HL-60/S4 treated with phorbol 12-myristate 13-acetate at 8.2 ng/mL for 4 days and 3 days (cell line): Measurements from ENCODE around the gene CCDC60.

ENCODE experiments used
- in situ Hi-C: fragments of 300-500 bp; cut with MboI; formaldehyde crosslinking; loops from 2 replicates; pipeline ENCODE4 v1.15.0; 2022; ENCODE audit warnings: low sequenced_read_pairs

Gene CCDC60

DNA sequence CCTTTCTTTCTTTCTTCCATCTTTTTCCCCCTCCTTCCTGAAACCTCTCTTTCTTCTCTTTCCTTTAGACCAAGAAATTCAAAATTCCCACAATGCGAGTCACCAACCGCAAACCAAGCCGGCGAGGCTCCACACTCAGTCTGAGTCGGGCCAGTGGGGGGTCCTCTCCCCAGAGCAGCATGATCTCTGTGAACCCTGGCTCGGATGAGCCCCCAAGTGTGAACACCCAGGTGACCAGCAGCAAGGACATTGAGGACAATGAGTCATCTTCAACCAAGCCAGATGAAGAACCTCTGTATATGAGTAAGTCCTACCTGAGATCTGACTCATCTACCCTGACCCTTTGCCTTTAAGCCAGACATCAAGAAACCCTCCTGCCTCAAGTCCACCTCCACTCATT, 170.5 kb downstream of the CCDC60 start:
- in situ Hi-C loops: no loop called here

DNA sequence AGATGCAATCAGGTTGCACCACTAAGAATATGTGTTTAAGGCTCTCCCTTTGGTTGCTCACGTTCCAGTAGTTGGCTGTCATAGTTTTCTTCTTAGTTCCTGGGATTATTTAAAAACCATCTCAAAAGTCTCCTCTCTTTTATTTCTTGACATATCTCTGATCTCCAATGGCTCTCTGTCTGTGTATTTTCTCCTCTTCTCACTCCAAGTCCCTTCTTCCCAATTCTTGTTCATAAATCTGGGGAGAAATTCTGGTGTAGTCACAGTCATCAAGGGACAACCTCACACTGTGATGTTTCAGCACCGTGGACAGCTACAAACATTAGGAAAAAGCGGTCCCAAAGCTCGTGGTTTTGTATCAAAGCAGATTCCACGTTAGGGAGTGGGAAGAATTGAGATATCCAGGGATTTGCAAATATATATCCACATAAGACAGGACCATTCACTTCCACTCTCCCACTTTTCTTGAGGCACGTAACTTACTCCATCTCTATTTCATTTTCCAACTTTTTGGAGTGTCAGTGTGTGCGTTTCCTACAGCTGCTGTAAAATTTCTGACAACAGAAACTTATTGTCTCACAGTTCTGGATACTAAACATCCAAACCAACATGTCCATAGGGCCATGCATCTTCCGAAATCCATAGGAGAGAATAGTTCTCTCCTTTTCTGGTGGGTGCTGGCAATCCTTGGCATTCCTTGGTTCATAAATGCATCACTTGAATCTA, 178.4 kb downstream of the CCDC60 start:
- in situ Hi-C loops: no loop called here

DNA sequence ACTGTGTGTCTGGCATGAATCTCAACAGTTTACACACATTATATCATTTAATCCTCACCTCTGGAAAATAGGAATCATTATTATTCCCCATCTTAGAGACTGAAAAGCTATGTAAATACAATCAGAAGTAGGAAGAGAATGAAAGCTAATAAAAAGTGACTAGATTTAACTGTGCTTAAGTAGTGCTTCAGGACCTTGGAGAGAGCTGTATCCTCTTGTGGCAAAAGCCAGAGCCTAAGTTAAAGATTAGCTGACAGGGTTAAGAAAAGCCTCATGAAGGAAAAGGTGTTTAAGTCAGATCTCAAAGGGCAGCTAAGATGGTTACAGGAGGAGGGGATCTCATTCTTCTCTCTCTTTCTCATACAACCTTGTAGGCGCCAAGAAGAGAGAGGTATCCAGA, 193.7 kb downstream of the CCDC60 start:
- in situ Hi-C loops: no loop called here

DNA sequence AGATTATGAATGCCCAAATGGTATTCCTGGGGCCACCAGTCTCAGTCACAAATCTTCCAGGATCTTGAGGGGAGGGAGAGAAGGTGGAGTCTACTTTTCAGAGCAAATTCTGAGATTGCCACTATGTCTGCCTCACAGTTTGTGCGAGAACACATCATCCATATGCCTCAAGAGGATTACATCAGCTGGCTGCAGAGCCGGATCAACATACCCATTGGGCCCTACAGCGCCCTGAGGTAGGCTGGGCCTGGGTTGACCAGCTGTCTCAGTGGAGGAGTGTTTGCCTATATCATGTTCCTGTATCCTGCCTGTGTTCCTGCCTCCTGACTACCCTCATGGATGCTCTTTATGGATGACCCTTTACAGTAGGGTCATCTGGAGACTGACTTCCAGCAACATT, 205.9 kb downstream of the CCDC60 start:
- in situ Hi-C loops: no loop called here

DNA sequence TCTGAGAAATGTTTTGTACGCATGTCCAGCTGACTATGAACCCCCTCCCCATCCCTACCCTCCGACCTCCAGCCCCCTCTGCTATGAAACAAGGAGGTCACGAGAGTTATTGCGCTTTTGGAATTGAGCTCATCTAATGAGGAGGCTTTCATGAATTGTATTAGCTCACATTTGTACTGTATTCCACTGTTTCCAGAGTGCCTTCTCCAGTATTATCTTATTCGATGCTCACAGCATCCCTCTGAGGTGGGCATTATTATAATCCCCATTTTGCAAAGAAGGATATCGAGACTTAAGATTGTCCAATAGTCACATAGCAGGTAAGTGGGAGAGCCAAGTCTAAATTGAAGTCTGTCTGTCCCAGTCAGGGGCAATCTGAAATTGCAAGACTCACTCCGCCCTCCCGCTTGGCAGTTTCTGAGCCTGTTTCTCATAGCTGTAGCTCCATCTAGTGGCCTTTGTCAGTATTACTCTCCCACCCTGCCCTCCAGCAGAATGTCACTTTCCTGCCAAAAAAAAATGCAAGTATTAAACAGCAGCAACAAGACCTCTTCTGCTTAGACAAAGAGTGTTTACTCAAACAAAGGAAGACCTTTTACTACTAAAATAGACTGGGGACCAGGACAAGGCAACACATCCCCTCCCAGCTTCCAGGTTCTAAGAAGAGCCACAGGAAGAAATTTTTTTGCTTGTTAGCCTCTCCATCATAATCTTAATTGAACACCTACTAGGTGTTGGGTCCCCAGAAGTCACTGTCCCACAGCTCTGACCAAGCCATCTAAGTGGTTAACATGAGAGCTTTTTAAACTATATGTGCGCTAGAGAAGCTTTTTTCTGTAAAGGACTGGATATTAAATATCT, 210.5 kb downstream of the CCDC60 start:
- in situ Hi-C loops: no loop called here

DNA sequence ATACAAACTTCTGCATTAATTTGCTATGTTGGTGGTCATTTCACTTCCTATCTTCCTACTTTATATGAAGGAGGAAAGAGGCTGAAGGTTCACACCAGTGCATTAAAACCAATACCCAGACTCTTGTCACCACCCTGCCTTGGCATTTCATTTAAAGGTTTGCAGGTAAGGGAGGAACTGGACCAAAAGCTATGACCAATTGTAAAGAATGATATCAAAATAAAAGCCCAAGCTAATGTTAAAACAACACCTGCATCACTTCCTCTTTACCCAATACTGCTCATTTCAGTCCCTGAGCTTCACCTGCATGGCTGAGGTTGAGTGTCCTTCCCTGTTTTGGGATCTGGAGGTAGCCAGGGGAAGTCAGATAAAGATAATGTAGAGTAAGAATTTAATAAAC, 211.8 kb downstream of the CCDC60 start:
- in situ Hi-C loops: no loop called here

DNA sequence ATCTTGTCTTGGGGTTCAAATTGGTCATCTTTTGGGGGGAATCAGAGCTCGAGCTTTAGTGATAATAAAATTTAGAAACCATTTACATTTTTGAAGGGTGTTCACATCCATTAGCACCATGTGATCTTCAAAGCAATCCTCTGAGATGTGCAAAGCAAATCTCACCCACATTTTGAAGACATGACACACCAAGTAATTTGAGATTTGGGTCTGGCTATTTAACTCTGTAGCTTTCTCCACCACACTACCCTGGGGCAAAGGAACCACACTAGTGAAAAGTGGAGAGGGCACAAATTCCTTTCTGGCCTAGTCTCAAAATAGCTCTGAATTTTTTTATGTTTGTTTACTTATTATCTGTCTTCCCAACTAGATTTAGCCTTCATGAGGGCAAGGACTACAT, 212.5 kb downstream of the CCDC60 start:
- in situ Hi-C loops: no loop called here

DNA sequence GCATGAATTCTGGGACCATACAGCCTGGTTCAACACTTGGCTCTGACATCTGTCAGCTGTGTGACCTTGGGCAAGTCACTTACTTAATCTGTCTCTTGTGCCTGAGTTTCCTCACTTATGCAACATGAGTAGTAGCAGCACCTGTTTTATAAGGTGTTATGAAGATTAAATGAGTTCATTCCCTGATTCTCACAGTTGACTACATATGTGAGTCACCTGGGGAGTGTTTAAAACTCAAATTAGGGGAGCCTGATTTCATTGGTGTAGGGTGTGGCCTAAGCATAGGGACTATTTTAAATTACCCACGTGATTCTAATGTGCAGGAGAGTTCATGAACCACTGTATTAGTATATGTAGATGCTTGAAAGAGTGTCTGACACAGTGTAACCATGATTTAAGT, 222.3 kb downstream of the CCDC60 start:
- in situ Hi-C loops: no loop called here

DNA sequence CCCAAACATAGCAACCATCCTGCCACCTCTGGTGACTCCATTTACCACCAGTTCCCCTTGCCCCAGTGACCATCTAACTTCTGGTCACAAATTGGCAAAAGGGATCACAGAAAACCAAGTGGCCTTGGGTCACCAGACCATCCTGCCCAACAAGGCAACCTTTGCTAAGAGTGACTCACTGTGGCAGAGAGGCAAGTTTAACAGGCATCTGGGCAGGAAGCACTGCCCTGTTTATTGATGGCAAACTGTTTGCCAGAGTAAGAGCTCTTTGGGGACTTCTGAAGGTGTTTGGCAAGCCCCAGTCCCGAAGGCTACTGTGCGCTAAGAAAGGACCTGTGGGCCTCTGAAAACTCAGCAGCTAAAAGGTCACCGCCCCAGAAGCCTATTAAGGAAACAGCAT, 230.9 kb downstream of the CCDC60 start:
- in situ Hi-C loops: no loop called here

DNA sequence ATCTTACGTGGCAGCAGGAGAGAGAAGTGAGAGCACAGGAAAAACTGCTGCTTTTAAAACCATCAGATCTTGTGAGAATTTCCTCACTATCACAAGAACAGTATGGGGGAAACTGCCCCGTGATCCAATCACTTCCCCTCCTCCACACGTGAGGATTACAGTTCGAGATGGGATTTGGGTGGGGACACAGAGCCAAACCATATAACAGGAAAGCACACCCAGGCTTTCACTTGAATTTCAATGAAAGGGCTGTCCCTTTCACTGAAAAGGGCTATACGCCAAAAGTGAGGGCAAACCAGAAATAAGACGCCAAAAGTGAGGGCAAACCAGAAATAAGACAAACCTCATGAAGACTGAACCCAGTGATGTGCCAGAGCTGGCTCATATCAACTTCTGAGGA, 236.2 kb downstream of the CCDC60 start:
- in situ Hi-C loops: no loop called here

DNA sequence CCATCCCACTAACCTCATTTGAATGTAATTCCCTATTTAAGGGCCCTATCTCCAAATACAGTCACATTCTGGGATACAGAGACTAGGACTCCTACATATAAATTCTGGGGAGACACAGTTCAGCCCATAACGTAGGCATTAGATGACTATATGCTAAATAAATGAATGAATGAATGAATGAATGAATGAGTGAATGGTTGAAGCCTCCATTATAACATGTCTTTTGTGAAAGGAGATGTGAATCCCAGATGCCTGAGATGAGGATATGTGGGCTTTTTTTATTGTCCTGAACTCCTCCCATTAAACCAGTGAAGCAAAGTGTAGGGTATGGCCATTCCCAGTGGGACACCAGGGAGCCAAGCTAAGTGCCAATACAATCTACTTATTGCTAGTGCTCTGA, 238.6 kb downstream of the CCDC60 start:
- in situ Hi-C loops: no loop called here

DNA sequence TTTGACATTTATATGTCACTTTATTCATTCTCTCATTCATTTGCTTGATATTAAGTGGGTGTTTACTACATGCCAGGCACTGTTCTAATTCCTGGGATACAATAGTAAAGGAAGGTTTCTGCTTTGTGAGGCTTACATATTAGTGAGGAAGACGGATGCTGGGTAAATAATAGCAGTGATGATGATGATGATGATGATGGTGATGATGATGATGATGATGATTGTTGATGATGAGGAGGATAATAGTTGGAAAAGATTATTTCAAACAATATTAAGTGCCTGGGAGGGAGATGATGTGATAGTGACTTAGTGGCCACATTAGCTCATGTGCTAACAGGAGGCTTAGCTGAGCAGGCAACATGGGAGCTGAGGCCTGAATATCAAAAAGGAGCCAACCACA, 239.7 kb downstream of the CCDC60 start:
- in situ Hi-C loops: no loop called here

DNA sequence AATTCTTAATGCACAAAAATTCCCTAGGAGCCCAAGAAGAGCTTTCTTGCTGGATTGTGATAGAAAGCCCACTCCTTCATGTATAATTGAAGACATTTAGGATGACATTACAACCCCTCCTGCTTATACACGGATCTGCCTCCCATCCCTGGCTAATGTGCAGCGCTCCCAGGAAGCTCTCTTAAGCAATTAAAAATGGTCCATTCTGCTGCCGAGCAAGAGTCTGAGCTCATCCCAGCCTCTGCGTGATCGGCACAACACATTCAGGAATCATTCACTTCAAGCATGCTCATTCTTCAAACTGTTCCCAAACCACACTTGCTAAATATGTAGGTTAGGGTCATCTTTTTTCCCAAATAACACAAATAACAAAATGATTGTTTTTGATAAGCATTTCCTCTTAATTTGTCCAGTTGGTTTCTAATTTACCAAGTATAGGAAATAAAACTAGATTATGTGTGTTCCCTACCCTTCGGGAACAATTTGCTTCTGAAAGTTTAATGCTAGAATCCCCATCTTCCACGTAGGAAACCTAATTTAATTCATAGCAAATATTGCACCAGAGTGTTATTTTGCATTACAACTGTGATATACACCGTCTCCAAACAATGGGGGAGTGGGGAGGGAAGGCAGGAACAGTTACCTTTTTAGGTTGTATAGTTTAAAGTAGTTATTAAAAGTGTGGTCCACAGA, 241.7 kb downstream of the CCDC60 start:
- in situ Hi-C loops: no loop called here

DNA sequence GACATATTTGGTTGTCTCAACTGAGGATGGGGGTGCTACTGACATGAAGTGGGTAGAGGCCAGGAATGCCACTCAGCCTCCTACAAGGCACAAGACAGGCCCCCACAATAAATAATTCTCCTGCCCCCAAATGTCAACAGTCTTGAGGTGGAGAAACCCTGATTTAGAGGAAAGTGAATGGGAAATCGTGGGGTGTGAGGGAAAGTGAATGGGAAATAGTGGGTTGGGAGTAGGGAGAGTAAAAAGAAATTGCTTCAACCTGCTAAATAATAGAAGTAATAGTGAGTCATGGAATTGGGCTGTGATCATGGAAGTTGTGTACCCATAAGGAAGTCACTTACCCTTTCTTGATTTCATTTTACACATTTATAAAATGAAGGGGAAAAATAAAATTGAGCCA, 242.4 kb downstream of the CCDC60 start:
- in situ Hi-C loops: no loop called here

DNA sequence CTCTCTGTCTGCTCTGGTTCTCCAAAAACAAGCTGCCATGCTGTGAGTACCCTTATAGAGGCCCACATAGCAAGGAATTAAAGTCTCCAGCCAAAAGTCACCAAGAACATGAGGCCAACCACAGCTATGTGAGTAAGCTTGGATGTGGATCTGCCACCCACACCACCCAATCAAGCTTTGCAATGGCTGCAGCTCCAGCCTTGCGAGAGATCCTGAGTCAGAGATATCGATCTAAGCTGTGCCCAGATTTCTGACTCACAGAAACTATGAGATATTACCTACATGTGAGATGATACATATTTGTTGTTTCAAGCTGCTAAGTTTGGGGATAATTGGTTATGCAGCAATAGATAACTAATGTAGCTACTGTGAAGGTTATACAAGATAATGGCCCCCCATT, 243.6 kb downstream of the CCDC60 start:
- in situ Hi-C loops: no loop called here

DNA sequence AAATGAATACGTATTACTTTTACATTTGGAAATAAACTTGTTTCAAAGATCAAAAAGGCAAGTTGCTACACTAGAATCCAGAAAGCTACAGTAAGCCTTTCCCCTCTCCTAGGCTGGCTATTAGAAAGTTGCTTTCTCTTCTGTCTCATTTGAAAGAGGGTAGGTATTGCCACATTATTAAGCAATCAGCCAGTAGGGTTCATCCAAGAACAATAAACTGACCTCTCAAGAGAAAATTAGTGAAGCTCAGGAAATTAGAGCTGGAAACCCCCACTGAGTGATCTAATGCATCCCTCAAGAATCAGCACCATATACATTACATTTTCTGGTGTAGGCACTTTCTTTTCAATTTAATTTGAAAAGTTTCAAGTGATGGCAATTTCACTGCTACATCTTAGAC, 254.6 kb downstream of the CCDC60 start:
- in situ Hi-C loops: no loop called here

DNA sequence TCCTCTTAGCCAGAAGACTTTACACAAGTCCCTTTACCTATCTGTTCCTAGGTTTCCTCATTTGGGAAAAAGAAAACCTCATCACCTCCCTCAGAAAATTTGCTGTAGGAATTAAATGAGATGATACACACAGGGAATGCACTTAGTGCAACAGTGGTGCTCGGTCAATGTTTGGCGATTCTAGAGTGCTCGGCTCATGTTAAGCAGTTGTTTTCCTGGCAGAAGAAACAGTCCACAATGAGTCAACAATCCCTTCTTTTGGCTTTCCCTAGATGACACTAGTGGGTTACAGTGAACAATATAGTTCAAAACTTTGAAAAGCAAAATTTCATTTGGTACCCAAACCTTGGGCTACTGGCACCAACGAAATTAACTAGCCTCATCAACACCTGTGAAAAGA, 255.1 kb downstream of the CCDC60 start:
- in situ Hi-C loops: no loop called here
